Neural progenitor cell (in vitro differentiated cells): ENCODE measurements around the gene DPAGT1. TPM values are rescaled to one million over a fixed set of nuclear protein-coding genes. Genes with fewer than 3 reads are reported as not detected.

Experiments used
- DNase-seq: peaks from one replicate; pipeline ENCODE4 v3.0.0-alpha.2; 2016; ENCODE audit warnings: low spot score
- H2AFZ ChIP-seq: fragments of 200-600 bp; sonication (generic); replicated peaks from 2 replicates; pipeline ENCODE4 v1.6.1; 2016; ENCODE audit warnings: antibody characterized with exemption
- H3F3A ChIP-seq: fragments of 200-600 bp; sonication (generic); 2 replicates; pipeline ENCODE4 v1.6.1; 2016; ENCODE audit warnings: antibody characterized with exemption, low read depth
- H3K27ac ChIP-seq: fragments of 200-600 bp; sonication (generic); 2 replicates; pipeline ENCODE4 v1.5.1; 2016; ENCODE audit warnings: mild to moderate bottlenecking
- H3K27me3 ChIP-seq: fragments of 200-600 bp; sonication (generic); 2 replicates; pipeline ENCODE4 v1.6.1; 2016; ENCODE audit warnings: mild to moderate bottlenecking, moderate library complexity
- H3K36me3 ChIP-seq: fragments of 200-600 bp; sonication (generic); 2 replicates; pipeline ENCODE4 v1.5.1; 2016
- H3K4me1 ChIP-seq: fragments of 200-600 bp; sonication (generic); 2 replicates; pipeline ENCODE4 v1.6.1; 2016; ENCODE audit warnings: mixed run types
- H3K4me2 ChIP-seq: fragments of 200-600 bp; sonication (generic); 2 replicates; pipeline ENCODE4 v1.6.1; 2016
- H3K4me3 ChIP-seq: fragments of 200-600 bp; sonication (generic); 2 replicates; pipeline ENCODE4 v1.5.1; 2016
- H3K79me2 ChIP-seq: fragments of 200-600 bp; sonication (generic); 2 replicates; pipeline ENCODE4 v1.6.1; 2016; ENCODE audit warnings: low read depth
- H3K9ac ChIP-seq: fragments of 200-600 bp; sonication (generic); 2 replicates; pipeline ENCODE4 v1.6.1; 2016
- H3K9me3 ChIP-seq: fragments of 200-600 bp; sonication (generic); 2 replicates; pipeline ENCODE4 v1.5.1; 2016; ENCODE audit warnings: low read depth
- H4K20me1 ChIP-seq: fragments of 200-600 bp; sonication (generic); 2 replicates; pipeline ENCODE4 v1.6.1; 2016; ENCODE audit warnings: low read depth
- H3K27ac Mint-ChIP-seq: 3 replicates; pipeline ENCODE4 v1.8.0; 2021; ENCODE audit warnings: mixed read lengths
- H3K27me3 Mint-ChIP-seq: 2 replicates; pipeline ENCODE4 v1.8.0; 2022; ENCODE audit warnings: low read depth, mild to moderate bottlenecking, inconsistent platforms, moderate library complexity, mixed read lengths; ENCODE audit not compliant: insufficient read depth
- H3K36me3 Mint-ChIP-seq: 3 replicates; pipeline ENCODE4 v1.8.0; 2021; ENCODE audit warnings: mixed read lengths
- H3K4me1 Mint-ChIP-seq: 3 replicates; pipeline ENCODE4 v1.8.0; 2021; ENCODE audit warnings: mixed read lengths
- H3K4me3 Mint-ChIP-seq: 3 replicates; pipeline ENCODE4 v1.8.0; 2021; ENCODE audit warnings: mild to moderate bottlenecking, moderate library complexity, mixed read lengths
- H3K9me3 Mint-ChIP-seq: 3 replicates; pipeline ENCODE4 v1.8.0; 2020; ENCODE audit warnings: mixed read lengths
- EZH2 ChIP-seq: fragments of 200-600 bp; sonication (generic); IDR thresholded peaks from 2 replicates; pipeline ENCODE4 v1.6.1; 2017; ENCODE audit warnings: antibody characterized with exemption, mild to moderate bottlenecking, moderate library complexity
- EZH2phosphoT487 ChIP-seq: fragments of 200-600 bp; sonication (generic); IDR thresholded peaks from 2 replicates; pipeline ENCODE4 v1.6.1; 2017; ENCODE audit warnings: antibody characterized with exemption
- total RNA-seq: library from RNA; depleted of rRNA; stranded (reverse); fragments of >200 nt; gene quantifications from 2 replicates; pipeline ENCODE4 v1.2.3, GENCODE V29; 2015; ENCODE audit warnings: low replicate concordance
- TF ChIP-seq, protein P1 (sequence below): fragments of 200-600 bp; sonication (generic); IDR thresholded peaks from 2 replicates; pipeline ENCODE4 v1.5.1; 2017; ENCODE audit warnings: antibody characterized with exemption, mild to moderate bottlenecking

DPAGT1 gene
- total RNA-seq, 1 donor from 2014 or later, result 13.4 TPM

DNA sequence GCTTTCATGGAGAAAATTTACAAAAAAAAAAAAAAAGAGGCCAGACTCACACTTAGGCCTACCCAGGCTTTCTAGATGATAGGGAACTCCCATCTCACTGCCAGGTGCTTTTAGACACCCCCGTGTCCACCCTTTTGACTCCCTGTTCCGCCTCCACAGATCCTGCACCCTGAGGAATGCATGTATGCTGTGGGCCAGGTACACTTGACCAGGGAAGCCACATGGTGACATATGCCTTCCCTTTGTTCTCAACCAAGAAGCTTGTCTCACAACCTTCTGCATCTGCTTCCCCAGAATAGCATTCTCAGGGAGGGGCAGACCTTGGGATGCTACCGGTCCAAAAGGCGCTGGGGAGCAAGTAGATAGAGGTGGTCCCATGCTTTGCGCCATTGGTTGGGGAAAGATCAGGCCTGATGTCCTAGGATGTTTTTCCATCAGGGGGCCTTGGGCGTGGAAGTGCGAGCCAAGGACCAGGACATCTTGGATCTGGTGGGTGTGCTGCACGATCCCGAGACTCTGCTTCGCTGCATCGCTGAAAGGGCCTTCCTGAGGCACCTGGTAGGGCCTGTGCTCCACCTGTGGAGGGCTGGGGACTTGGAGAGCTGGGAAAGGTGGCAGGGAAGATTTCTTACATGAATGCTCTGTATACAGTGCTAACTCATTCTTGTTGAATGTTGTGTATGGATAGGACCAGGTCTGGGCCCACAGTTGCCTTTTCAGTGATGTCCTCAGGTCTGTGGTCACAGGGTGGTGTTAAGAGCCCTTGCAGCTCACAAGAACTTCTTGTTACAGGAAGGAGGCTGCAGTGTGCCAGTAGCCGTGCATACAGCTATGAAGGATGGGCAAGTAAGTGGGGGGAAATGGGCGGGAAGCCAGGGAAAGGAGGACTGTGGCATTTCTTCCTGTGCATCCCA lies 9.4 kb downstream of the DPAGT1 start:
- Mint-ChIP-seq H3K27ac (no peak overlapping the region), H3K9me3 (no peaks in the 10 kb centered on the region), H3K36me3 (peaks cover 27% of the 10 kb centered on the region), H3K27me3 (peaks cover 14% of the 10 kb centered on the region), H3K4me1 (peaks cover 44% of the 10 kb centered on the region), H3K4me3 (peak overlapping the region; percentile 95)
- Histone ChIP-seq H2AFZ (no peak overlapping the region), H3K4me1 (peaks cover 21% of the 10 kb centered on the region), H3K9ac (peak overlapping the region; percentile 84), H3K9me3 (no peaks in the 10 kb centered on the region), H3K36me3 (no peaks in the 10 kb centered on the region), H3K27me3 (no peaks in the 10 kb centered on the region), H3K4me3 (peak overlapping the region; percentile 69), H3K27ac (peak overlapping the region; percentile 40), H3K4me2 (peak overlapping the region; percentile 99), H4K20me1 (peaks cover 54% of the 10 kb centered on the region), H3F3A (peaks cover 66% of the 10 kb centered on the region), H3K79me2 (peaks cover 53% of the 10 kb centered on the region)
- no peak for TF ChIP-seq EZH2
- TF ChIP-seq, protein P1, sequence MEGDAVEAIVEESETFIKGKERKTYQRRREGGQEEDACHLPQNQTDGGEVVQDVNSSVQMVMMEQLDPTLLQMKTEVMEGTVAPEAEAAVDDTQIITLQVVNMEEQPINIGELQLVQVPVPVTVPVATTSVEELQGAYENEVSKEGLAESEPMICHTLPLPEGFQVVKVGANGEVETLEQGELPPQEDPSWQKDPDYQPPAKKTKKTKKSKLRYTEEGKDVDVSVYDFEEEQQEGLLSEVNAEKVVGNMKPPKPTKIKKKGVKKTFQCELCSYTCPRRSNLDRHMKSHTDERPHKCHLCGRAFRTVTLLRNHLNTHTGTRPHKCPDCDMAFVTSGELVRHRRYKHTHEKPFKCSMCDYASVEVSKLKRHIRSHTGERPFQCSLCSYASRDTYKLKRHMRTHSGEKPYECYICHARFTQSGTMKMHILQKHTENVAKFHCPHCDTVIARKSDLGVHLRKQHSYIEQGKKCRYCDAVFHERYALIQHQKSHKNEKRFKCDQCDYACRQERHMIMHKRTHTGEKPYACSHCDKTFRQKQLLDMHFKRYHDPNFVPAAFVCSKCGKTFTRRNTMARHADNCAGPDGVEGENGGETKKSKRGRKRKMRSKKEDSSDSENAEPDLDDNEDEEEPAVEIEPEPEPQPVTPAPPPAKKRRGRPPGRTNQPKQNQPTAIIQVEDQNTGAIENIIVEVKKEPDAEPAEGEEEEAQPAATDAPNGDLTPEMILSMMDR, result no peak
- no peak for TF ChIP-seq EZH2phosphoT487
- DNase-seq, result no peak

DNA sequence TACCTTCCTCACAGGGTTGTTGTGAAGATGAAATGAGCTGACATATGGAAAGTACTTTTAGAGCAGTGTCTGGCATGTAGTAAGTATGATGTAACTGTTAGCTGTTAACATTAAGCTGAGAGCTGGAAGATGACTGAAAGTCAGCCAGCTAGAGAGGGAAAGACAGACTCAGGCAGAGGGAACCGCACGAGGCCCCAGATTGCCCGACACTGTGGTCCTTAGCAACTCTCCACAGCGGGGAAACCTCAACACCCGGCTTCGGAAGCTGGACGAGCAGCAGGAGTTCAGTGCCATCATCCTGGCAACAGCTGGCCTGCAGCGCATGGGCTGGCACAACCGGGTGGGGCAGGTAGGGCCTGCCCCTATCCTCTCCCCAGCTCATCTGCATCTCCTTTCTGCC lies 10.5 kb downstream of the DPAGT1 start:
- peak overlapping the region; percentile 69 for H3K4me3 ChIP-seq
- Mint-ChIP-seq H3K4me1 (peaks cover 41% of the 10 kb centered on the region), H3K27me3 (peaks cover 13% of the 10 kb centered on the region), H3K9me3 (no peaks in the 10 kb centered on the region), H3K36me3 (peaks cover 22% of the 10 kb centered on the region), H3K4me3 (peak overlapping the region; percentile 61), H3K27ac (no peak overlapping the region)
- peaks cover 21% of the 10 kb centered on the region for H3K4me1 ChIP-seq
- peak overlapping the region; percentile 41 for H3K27ac ChIP-seq
- H2AFZ ChIP-seq, result no peak overlapping the region
- H3F3A ChIP-seq, result peaks cover 58% of the 10 kb centered on the region
- DNase-seq, result no peak
- no peak for TF ChIP-seq EZH2phosphoT487
- TF ChIP-seq, protein P1, result no peak
- TF ChIP-seq EZH2, result no peak
- peaks cover 54% of the 10 kb centered on the region for H4K20me1 ChIP-seq
- H3K36me3 ChIP-seq, result no peaks in the 10 kb centered on the region
- no peaks in the 10 kb centered on the region for H3K27me3 ChIP-seq
- no peak overlapping the region for H3K9ac ChIP-seq
- no peaks in the 10 kb centered on the region for H3K9me3 ChIP-seq
- H3K79me2 ChIP-seq, result peaks cover 62% of the 10 kb centered on the region
- H3K4me2 ChIP-seq, result peak overlapping the region; percentile 99

DNA sequence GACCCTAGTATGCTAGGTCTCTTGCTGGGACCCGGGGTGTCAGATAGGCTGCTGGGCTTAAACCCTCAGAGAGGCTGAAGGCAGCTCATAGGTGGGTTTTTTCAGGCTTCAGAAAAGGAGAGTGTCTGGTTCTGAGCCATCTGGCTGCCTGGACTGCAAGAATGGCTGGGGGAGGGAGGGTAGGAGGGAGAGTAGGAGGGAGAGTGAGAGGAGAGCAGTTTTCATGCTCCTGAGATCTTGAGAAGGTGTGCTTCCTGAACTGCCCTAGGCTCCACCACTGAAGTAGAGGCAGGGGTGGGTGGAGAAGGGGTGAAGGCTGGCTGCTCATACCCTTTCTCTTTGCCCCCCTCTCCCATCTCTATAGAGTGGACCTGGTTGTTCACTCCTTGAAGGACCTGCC lies 12.3 kb downstream of the DPAGT1 start:
- peaks cover 59% of the 10 kb centered on the region for H4K20me1 ChIP-seq
- H3K27me3 ChIP-seq, result no peaks in the 10 kb centered on the region
- H3F3A ChIP-seq, result peaks cover 61% of the 10 kb centered on the region
- no peak overlapping the region for H3K27ac Mint-ChIP-seq
- H3K9me3 Mint-ChIP-seq, result no peaks in the 10 kb centered on the region
- H3K36me3 Mint-ChIP-seq, result peaks cover 22% of the 10 kb centered on the region
- H3K79me2 ChIP-seq, result peaks cover 59% of the 10 kb centered on the region
- no peak for TF ChIP-seq EZH2phosphoT487
- TF ChIP-seq EZH2, result no peak
- TF ChIP-seq, protein P1, result no peak
- H3K27me3 Mint-ChIP-seq, result peaks cover 11% of the 10 kb centered on the region
- H3K36me3 ChIP-seq, result no peaks in the 10 kb centered on the region
- H3K4me2 ChIP-seq, result no peak overlapping the region
- H3K4me1 ChIP-seq, result peaks cover 27% of the 10 kb centered on the region
- H3K4me3 ChIP-seq, result no peak overlapping the region
- no peaks in the 10 kb centered on the region for H3K9me3 ChIP-seq
- H3K27ac ChIP-seq, result no peak overlapping the region
- no peak overlapping the region for H2AFZ ChIP-seq
- DNase-seq, result no peak
- peaks cover 48% of the 10 kb centered on the region for H3K4me1 Mint-ChIP-seq
- no peak overlapping the region for H3K4me3 Mint-ChIP-seq
- no peak overlapping the region for H3K9ac ChIP-seq
